Neural crest cell (in vitro differentiated cells): ENCODE results near the gene PRKCE. TPM values are rescaled to one million over a fixed set of nuclear protein-coding genes. Genes with fewer than 3 reads are reported as not detected.

Experiments
- DNase-seq: peaks from one replicate; pipeline ENCODE4 v3.0.0; 2021; ENCODE audit warnings: low read depth, mixed read lengths, low spot score
- H3K27ac Mint-ChIP-seq: one replicate; pipeline ENCODE4 v1.8.0; 2021; ENCODE audit warnings: mild to moderate bottlenecking, mixed read lengths; ENCODE audit not compliant: unreplicated experiment
- H3K27me3 Mint-ChIP-seq: 2 replicates; pipeline ENCODE4 v1.8.0; 2021; ENCODE audit warnings: low read depth, mild to moderate bottlenecking, mixed read lengths
- H3K36me3 Mint-ChIP-seq: 2 replicates; pipeline ENCODE4 v1.8.0; 2021; ENCODE audit warnings: low read depth, mild to moderate bottlenecking, mixed read lengths
- H3K4me1 Mint-ChIP-seq: 2 replicates; pipeline ENCODE4 v1.8.0; 2021; ENCODE audit warnings: mixed read lengths
- H3K4me3 Mint-ChIP-seq: one replicate; pipeline ENCODE4 v1.8.0; 2021; ENCODE audit warnings: mild to moderate bottlenecking, mixed read lengths
- H3K9me3 Mint-ChIP-seq: 2 replicates; pipeline ENCODE4 v1.8.0; 2021; ENCODE audit warnings: mixed read lengths
- total RNA-seq: library from RNA; stranded (reverse); gene quantifications from 2 replicates; pipeline ENCODE4 v1.2.1, GENCODE V29; 2021
- TF ChIP-seq, protein P1 (sequence below): fragments of 200-600 bp; sonication (generic); conservative IDR thresholded peaks from 2 replicates; pipeline ENCODE4 v1.5.0; 2021; ENCODE audit warnings: antibody characterized with exemption, mild to moderate bottlenecking

PRKCE gene
- total RNA-seq, 1 donor from 2014 or later: 15.6 TPM

GRCh38 chr2:45669032-45669486, 17.6 kb downstream of the PRKCE start:
- no peaks in the 10 kb centered on the region for H3K36me3 Mint-ChIP-seq
- H3K9me3 Mint-ChIP-seq: peaks cover 4% of the 10 kb centered on the region
- no peaks in the 10 kb centered on the region for H3K4me1 Mint-ChIP-seq
- no peak overlapping the region for H3K27ac Mint-ChIP-seq
- no peak for DNase-seq
- no peak overlapping the region for H3K4me3 Mint-ChIP-seq
- TF ChIP-seq, protein P1, sequence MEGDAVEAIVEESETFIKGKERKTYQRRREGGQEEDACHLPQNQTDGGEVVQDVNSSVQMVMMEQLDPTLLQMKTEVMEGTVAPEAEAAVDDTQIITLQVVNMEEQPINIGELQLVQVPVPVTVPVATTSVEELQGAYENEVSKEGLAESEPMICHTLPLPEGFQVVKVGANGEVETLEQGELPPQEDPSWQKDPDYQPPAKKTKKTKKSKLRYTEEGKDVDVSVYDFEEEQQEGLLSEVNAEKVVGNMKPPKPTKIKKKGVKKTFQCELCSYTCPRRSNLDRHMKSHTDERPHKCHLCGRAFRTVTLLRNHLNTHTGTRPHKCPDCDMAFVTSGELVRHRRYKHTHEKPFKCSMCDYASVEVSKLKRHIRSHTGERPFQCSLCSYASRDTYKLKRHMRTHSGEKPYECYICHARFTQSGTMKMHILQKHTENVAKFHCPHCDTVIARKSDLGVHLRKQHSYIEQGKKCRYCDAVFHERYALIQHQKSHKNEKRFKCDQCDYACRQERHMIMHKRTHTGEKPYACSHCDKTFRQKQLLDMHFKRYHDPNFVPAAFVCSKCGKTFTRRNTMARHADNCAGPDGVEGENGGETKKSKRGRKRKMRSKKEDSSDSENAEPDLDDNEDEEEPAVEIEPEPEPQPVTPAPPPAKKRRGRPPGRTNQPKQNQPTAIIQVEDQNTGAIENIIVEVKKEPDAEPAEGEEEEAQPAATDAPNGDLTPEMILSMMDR: no peak
- H3K27me3 Mint-ChIP-seq: no peaks in the 10 kb centered on the region

GRCh38 chr2:45670646-45671045, 19.2 kb downstream of the PRKCE start:
- TF ChIP-seq, protein P1: no peak
- H3K4me3 Mint-ChIP-seq: no peak overlapping the region
- no peaks in the 10 kb centered on the region for H3K27me3 Mint-ChIP-seq
- H3K9me3 Mint-ChIP-seq: peaks cover 4% of the 10 kb centered on the region
- DNase-seq: no peak
- H3K27ac Mint-ChIP-seq: no peak overlapping the region
- no peaks in the 10 kb centered on the region for H3K4me1 Mint-ChIP-seq
- H3K36me3 Mint-ChIP-seq: no peaks in the 10 kb centered on the region

- H3K4me1 Mint-ChIP-seq: peaks cover 7% of the 10 kb centered on the region
- no peaks in the 10 kb centered on the region for H3K36me3 Mint-ChIP-seq
- H3K27me3 Mint-ChIP-seq: no peaks in the 10 kb centered on the region
- H3K27ac Mint-ChIP-seq: no peak overlapping the region
- no peak for DNase-seq
- H3K4me3 Mint-ChIP-seq: no peak overlapping the region
- peaks cover 4% of the 10 kb centered on the region for H3K9me3 Mint-ChIP-seq
- TF ChIP-seq, protein P1: no peak
These were observed 20.7 kb downstream of the PRKCE start for GRCh38 chr2:45672138-45672537.

DNA sequence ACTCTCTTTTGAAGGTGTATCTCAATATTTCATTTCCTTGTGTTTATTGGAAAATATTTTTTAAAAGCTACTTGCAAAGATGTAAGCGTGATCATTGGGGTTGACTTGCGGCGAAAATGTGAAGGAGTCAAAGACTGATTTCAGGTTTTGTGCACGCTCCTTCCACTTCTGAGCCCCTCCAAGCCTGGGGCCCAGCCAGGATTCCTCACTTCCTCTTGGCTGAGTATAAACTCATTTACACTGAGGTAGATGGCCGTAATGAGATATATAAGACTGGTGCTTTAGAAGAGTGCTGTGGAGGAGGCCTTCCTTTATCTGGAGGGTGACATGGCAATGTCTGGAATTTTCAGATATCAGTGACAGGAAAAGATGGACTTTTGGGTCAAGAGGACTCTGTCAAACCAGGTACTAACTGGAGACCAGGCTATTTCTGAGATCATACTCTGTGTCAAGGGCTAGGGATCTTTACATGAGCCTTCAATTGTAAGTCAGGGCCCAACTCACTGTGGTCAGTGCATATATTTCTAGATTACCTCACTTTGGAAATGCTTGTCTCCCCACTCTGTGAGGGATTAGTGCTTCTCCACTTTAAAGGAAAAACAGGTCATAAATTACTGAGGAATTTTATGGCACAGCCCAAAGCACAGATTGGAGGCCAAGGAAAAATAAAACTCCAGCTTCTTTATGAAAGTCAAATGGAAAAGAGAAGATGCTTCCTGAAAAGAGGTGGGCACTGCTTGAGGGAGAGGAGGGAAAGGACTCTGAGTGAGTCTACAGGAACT, 22.8 kb downstream of the PRKCE start:
- Mint-ChIP-seq H3K4me1 (peaks cover 22% of the 10 kb centered on the region), H3K4me3 (no peak overlapping the region), H3K27ac (no peak overlapping the region), H3K36me3 (no peaks in the 10 kb centered on the region), H3K27me3 (no peaks in the 10 kb centered on the region), H3K9me3 (peaks cover 4% of the 10 kb centered on the region)
- DNase-seq: no peak
- TF ChIP-seq, protein P1: no peak

GRCh38 chr2:45675263-45675812, 23.9 kb downstream of the PRKCE start:
- peaks cover 22% of the 10 kb centered on the region for H3K4me1 Mint-ChIP-seq
- DNase-seq: no peak

More at GRCh38 chr2:45675263-45675812, 23.9 kb downstream of the PRKCE start:
- H3K36me3 Mint-ChIP-seq: no peaks in the 10 kb centered on the region
- TF ChIP-seq, protein P1: no peak
- H3K27ac Mint-ChIP-seq: no peak overlapping the region
- no peaks in the 10 kb centered on the region for H3K27me3 Mint-ChIP-seq
- H3K9me3 Mint-ChIP-seq: peaks cover 4% of the 10 kb centered on the region
- H3K4me3 Mint-ChIP-seq: no peak overlapping the region
